NCI-H2081 treated with DMSO at 0.1 percent for 48 hours (cell line): Measurements from ENCODE around the gene RRBP1.

Source experiments
- DNase-seq: peaks from one replicate; lab custom pipeline; 2025; lab: John Stamatoyannopoulos, UW

Gene RRBP1

GRCh38 chr20:17570347-17571152, 111.5 kb downstream of the RRBP1 start:
- DNase-seq = no peak

- peak; percentile 66 for DNase-seq
These were observed 112.3 kb downstream of the RRBP1 start, which contains the start of gene DSTN for GRCh38 chr20:17569616-17570346. Gene DSTN, plus strand, starts transcription at chr20:17570075. Its CDS starts 134 bp downstream, at chr20:17570209.

- no peak for DNase-seq
These were observed 113.0 kb downstream of the RRBP1 start for GRCh38 chr20:17568972-17569521.

- no peak for DNase-seq
These were observed 113.8 kb downstream of the RRBP1 start for GRCh38 chr20:17568045-17568788.

GRCh38 chr20:17566345-17566744, 115.7 kb downstream of the RRBP1 start:
- no peak for DNase-seq

- DNase-seq = no peak
These were observed 116.7 kb downstream of the RRBP1 start for GRCh38 chr20:17565169-17565845.
